ENCODE data around the gene IQSEC1. TPM values are rescaled to one million over a fixed set of nuclear protein-coding genes. Genes with fewer than 3 reads are reported as not detected.

The IQSEC1 gene
- total and polyA plus RNA-seq, 7 donors, result 2.5 to 39.1 (median 23.9) TPM

DNA sequence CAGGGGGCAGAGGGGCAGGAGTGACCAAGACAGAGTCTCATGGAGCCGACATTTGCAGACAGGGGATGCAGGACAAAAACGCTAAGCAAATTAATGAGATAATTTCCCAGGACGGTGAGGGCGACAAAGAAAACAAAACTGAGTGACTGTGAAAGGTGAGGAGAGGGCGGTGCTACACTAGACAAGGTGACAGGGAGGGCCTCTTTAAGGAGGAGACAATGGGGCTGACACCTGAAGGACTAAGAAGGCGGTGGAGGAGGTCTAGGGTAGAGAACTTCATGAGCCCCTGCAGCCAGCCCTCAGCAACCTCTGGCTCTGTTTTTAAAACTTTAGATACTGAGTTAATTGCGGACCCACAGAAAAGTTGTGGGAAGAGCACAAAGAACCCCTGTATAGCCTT lies 41.6 kb downstream of the IQSEC1 start:
- no peak for TF ChIP-seq POLR2AphosphoS5 (IDR thresholded peaks at IDR 0.05)
- 58 to 79% methylated on average over 7 of the region's 7 CpGs for WGBS, 2 donors

GRCh38 chr3:13030684-13031083 lies 42.5 kb downstream of the IQSEC1 start:
- intact Hi-C loops (cut with DNase I), result no loop called here
- TF ChIP-seq POLR2AphosphoS5 (IDR thresholded peaks at IDR 0.05), result no peak
- no peak for TF ChIP-seq EP300 (IDR thresholded peaks at IDR 0.05)
- TF ChIP-seq, protein P1, sequence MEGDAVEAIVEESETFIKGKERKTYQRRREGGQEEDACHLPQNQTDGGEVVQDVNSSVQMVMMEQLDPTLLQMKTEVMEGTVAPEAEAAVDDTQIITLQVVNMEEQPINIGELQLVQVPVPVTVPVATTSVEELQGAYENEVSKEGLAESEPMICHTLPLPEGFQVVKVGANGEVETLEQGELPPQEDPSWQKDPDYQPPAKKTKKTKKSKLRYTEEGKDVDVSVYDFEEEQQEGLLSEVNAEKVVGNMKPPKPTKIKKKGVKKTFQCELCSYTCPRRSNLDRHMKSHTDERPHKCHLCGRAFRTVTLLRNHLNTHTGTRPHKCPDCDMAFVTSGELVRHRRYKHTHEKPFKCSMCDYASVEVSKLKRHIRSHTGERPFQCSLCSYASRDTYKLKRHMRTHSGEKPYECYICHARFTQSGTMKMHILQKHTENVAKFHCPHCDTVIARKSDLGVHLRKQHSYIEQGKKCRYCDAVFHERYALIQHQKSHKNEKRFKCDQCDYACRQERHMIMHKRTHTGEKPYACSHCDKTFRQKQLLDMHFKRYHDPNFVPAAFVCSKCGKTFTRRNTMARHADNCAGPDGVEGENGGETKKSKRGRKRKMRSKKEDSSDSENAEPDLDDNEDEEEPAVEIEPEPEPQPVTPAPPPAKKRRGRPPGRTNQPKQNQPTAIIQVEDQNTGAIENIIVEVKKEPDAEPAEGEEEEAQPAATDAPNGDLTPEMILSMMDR (IDR thresholded peaks at IDR 0.05), result no peak
- no peak for TF ChIP-seq POLR2A (IDR thresholded peaks at IDR 0.05)
- H3K27ac ChIP-seq, result no peak overlapping the region
- H3K4me3 ChIP-seq, result no peak overlapping the region
- H3K4me1 ChIP-seq, result no peaks in the 10 kb centered on the region
- no peak for DNase-seq
- H3K27me3 ChIP-seq, result no peaks in the 10 kb centered on the region
- H3K36me3 ChIP-seq, result no peaks in the 10 kb centered on the region
- 93 to 94% methylated on average over 9 of the region's 9 CpGs for WGBS, 2 donors
- no peaks in the 10 kb centered on the region for H3K9me3 ChIP-seq

More for the DNA sequence above, 41.6 kb downstream of the IQSEC1 start:
- no peak overlapping the region for H3K27ac ChIP-seq
- no peak for DNase-seq
- H3K4me1 ChIP-seq, result no peaks in the 10 kb centered on the region
- no peaks in the 10 kb centered on the region for H3K36me3 ChIP-seq
- intact Hi-C loops (cut with DNase I), result no loop called here
- no peaks in the 10 kb centered on the region for H3K27me3 ChIP-seq
- H3K4me3 ChIP-seq, result no peak overlapping the region
- no peaks in the 10 kb centered on the region for H3K9me3 ChIP-seq

- Histone ChIP-seq H3K9me3 (no peaks in the 10 kb centered on the region), H3K27ac (no peak overlapping the region), H3K4me1 (peaks cover 0 to 3% (median under 1%) of the 10 kb centered on the region in 4 donors), H3K36me3 (no peaks in the 10 kb centered on the region), H3K4me3 (no peak overlapping the region), H3K27me3 (no peaks in the 10 kb centered on the region)
- intact Hi-C loops (cut with DNase I), result no loop called here
- WGBS, 2 donors, result 75 to 77% methylated on average over 11 of the region's 11 CpGs
- TF ChIP-seq POLR2A (IDR thresholded peaks at IDR 0.05) (no peak), POLR2AphosphoS5 (IDR thresholded peaks at IDR 0.05) (no peak)
- no peak for DNase-seq
Measured at GRCh38 chr3:13028010-13028821, 45.0 kb downstream of the IQSEC1 start.

- no peak for DNase-seq
- Histone ChIP-seq H3K27ac (no peak overlapping the region), H3K27me3 (no peaks in the 10 kb centered on the region), H3K4me1 (peaks cover 0 to 13% (median 5%) of the 10 kb centered on the region in 4 donors), H3K4me3 (no peak overlapping the region), H3K9me3 (no peaks in the 10 kb centered on the region), H3K36me3 (no peaks in the 10 kb centered on the region)
- intact Hi-C loops (cut with DNase I), result no loop called here
- TF ChIP-seq, protein P1 (IDR thresholded peaks at IDR 0.05), result no peak
- TF ChIP-seq POLR2AphosphoS5 (IDR thresholded peaks at IDR 0.05), result no peak
- no peak for TF ChIP-seq EP300 (IDR thresholded peaks at IDR 0.05)
- TF ChIP-seq POLR2A (IDR thresholded peaks at IDR 0.05), result no peak
- WGBS, 2 donors, result 92 to 95% methylated on average over 7 of the region's 7 CpGs
Measured at GRCh38 chr3:13027154-13027553, 46.1 kb downstream of the IQSEC1 start.

DNA sequence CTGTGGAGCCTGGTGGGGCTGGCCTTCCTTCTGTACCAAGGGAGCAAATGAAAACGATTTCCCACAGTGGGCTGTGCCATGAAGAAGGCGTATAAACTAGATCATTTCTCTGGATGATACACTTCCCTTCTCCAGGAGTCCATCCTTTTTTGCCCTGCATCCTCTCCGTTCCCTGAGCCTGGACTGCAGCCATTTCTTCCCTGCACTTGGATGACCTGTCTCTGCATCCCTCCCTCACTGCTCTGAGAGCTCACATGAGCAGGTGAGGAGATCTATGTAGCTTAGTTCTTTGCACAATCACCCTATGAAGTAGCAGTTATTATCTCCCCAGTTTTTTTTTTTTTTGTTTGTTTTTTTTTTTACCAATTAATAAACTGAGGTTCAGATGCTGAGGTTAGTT lies 46.7 kb downstream of the IQSEC1 start:
- intact Hi-C loops (cut with DNase I), result no loop called here
- DNase-seq, result no peak
- H3K4me1 ChIP-seq, result peaks cover 0 to 20% (median 11%) of the 10 kb centered on the region in 4 donors
- TF ChIP-seq, protein P1 (IDR thresholded peaks at IDR 0.05), result no peak
- no peak for TF ChIP-seq POLR2AphosphoS5 (IDR thresholded peaks at IDR 0.05)
- no peak for TF ChIP-seq POLR2A (IDR thresholded peaks at IDR 0.05)
- no peak for TF ChIP-seq EP300 (IDR thresholded peaks at IDR 0.05)
- WGBS, 2 donors, result 89 to 90% methylated on average over 3 of the region's 3 CpGs
- no peak overlapping the region for H3K4me3 ChIP-seq
- H3K36me3 ChIP-seq, result no peaks in the 10 kb centered on the region
- H3K9me3 ChIP-seq, result no peaks in the 10 kb centered on the region
- H3K27me3 ChIP-seq, result no peaks in the 10 kb centered on the region
- H3K27ac ChIP-seq, result no peak overlapping the region

Measured in sigmoid colon (tissue), 7 donors.